HT1080 (cell line): ENCODE results near the gene PYCARD. TPM values are rescaled to one million over a fixed set of nuclear protein-coding genes. Genes with fewer than 3 reads are reported as not detected.
A peak's percentile ranks its signal among the peaks of the same experiment; 100 is the strongest.
"Not testable (repeated sequence)": the region's sequence is repeated elsewhere in the genome, so short reads cannot be mapped to it uniquely, and the experiment has no call there.

Experiments
- DNase-seq: peaks from one replicate; pipeline ENCODE4 v3.0.0-alpha.2; 2015; ENCODE audit warnings: low read depth
- total RNA-seq: library from RNA; depleted of rRNA; stranded (reverse); fragments of >200 nt; shearing (Covaris generic); gene quantifications from 2 replicates; pipeline ENCODE4 v1.2.3, GENCODE V29; 2014

Gene PYCARD
- total RNA-seq, 1 experiment from 2014 or later, result 0.72 TPM

- no peak for DNase-seq
Observed at GRCh38 chr16:31191697-31192428, 10.7 kb downstream of the PYCARD start.

GRCh38 chr16:31190818-31191444 is 11.6 kb downstream of the PYCARD start:
- DNase-seq, result no peak

- DNase-seq, result no peak
Observed at GRCh38 chr16:31190061-31190460, 12.5 kb downstream of the PYCARD start.

GRCh38 chr16:31189412-31189778 is 13.2 kb downstream of the PYCARD start:
- DNase-seq, result no peak

- DNase-seq, result no peak
Observed at GRCh38 chr16:31188450-31189411, 13.8 kb downstream of the PYCARD start.

- no peak for DNase-seq
Observed at GRCh38 chr16:31187808-31188189, 14.8 kb downstream of the PYCARD start.

GRCh38 chr16:31186930-31187807 is 15.4 kb downstream of the PYCARD start:
- no peak for DNase-seq

GRCh38 chr16:31186176-31186575 is 16.4 kb downstream of the PYCARD start:
- DNase-seq, result no peak

- no peak for DNase-seq
Observed at GRCh38 chr16:31185339-31185738, 17.2 kb downstream of the PYCARD start.

- no peak for DNase-seq
Observed at GRCh38 chr16:31184888-31185287, 17.7 kb downstream of the PYCARD start.

- DNase-seq, result no peak
Observed at GRCh38 chr16:31183432-31184428, 18.8 kb downstream of the PYCARD start.

GRCh38 chr16:31182391-31182790 is 20.2 kb downstream of the PYCARD start:
- no peak for DNase-seq

GRCh38 chr16:31181102-31181830 is 21.3 kb downstream of the PYCARD start:
- DNase-seq, result peak; percentile 66

GRCh38 chr16:31179747-31180459 is 22.7 kb downstream of the PYCARD start, which contains the start of gene FUS:
FUS (plus strand) TSS chr16:31180139; CDS start chr16:31180215, 76 bp downstream.
- DNase-seq, result peak; percentile 82

- DNase-seq, result no peak
Observed at GRCh38 chr16:31179219-31179746, 23.3 kb downstream of the PYCARD start.

GRCh38 chr16:31177136-31177535 is 25.4 kb downstream of the PYCARD start:
- DNase-seq, result peak; percentile 98

GRCh38 chr16:31170048-31170447 is 32.5 kb downstream of the PYCARD start:
- not testable (repeated sequence) for DNase-seq

- no peak for DNase-seq
Observed at GRCh38 chr16:31168848-31169247, 33.7 kb downstream of the PYCARD start.
